GM21526 (cell line): ENCODE measurements around the gene SARS1.
"Not testable (repeated sequence)": the region's sequence is repeated elsewhere in the genome, so short reads cannot be mapped to it uniquely, and the experiment has no call there.

ENCODE experiments used
- ATAC-seq: cut with Tn5 transposase; IDR thresholded peaks from one replicate; pipeline ENCODE4 v1.9.1; 2021; ENCODE audit warnings: moderate library complexity; ENCODE audit not compliant: unreplicated experiment, low FRiP score

The SARS1 gene

DNA sequence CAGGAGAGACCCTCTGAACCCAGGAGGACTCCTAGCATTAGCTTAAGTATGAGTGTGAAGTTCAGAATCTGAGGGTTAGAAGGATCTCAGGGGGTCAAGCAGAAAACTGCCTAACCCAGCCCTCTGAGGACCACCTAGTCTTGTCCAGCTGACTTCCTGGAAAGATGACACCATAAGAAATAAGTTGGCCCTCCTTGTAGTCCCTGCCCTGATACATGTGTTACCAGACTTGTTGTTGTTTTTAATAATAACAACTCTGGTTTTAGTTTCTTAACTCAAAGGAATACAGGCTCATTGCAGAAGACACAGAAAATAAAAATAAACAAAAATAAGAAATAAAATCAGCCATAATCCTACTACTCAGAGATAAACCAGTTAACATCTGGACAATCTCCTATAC, 21.8 kb upstream of the SARS1 start:
- no peak for ATAC-seq

DNA sequence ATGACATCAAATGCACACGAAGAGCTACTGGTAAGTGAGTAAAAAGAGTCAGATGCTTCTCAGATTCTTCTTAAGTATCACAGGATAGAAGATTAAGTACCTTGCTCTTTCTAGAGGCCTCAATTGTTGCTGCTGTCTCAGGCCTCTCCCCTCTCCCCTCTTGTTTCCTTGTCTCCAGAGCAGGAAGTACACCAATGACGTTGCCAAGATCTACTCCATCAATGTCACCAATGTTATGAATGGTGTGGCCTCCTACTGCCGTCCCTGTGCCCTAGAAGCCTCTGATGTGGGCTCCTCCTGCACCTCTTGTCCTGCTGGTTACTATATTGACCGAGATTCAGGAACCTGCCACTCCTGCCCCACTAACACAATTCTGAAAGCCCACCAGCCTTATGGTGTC, 21.3 kb upstream of the SARS1 start:
- ATAC-seq = no peak

DNA sequence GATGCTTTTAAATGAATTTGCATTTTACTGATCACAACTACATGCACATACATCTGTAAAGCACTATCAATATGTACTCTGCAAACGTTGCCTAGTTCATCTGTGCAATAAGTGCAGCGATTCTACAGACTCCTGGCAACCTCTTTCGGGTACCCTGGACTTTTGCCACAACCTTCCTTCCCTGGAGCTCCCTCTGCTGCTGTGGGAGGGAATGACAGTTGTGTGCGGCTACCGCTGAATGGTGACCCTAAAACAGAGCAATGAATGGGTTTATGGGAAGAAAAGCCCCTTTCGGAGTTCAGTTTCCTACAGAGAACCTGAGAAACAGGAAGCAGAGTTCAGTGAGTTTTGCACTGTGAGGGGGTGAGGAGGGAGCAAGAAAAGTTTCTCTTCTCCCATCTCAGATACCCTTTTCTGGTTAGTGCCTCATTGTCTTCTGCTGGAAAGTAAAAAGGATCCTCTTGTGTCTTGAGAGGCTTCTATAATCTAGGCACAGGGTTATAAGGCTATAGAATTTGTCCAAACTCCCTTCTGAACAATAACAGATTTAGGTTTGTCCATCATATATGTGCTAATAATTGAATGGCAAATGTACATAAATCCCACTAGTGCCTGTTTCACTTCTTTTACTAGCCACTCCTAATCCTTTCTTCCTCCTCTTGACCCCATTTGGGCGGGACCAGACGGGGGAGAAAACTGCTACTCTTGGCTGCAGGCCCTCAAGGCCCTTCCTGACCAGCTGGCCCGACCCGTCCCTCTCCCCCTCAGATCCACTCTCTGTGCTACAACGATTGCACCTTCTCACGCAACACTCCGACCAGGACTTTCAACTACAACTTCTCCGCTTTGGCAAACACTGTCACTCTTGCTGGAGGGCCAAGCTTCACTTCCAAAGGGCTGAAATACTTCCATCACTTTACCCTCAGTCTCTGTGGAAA, 19.8 kb upstream of the SARS1 start:
- ATAC-seq = peak; percentile 49

DNA sequence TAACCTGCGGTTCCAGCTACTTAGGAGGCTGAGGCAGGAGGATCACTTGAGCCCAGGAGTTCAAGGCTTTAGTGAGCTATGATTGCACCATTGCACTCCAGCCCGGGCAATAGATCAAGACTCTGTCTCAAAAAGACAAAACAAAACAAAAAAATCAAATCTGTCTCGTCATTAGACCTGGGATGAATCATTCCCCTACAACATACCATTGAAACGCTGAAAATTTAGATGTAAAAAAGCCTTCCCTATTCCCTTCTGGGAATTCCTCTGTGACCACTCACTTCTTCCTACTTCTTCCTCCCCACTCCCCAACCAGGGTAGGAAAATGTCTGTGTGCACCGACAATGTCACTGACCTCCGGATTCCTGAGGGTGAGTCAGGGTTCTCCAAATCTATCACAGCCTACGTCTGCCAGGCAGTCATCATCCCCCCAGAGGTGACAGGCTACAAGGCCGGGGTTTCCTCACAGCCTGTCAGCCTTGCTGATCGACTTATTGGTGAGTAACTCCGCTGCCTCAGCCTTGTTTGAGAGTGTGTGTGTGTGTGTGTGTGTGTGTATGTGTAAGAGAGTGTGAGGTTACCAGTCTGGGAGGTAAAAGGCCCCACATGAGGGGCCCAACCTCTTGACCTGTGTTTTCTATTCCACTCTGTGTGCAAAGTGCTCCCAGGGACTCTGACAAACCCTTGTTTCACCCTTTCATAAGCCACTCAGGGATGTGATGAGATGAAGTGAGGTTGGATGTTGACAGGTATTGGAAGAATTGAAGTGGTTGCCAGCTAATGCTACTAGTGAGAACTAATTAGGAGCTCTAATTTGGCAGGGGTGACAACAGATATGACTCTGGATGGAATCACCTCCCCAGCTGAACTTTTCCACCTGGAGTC, 16.3 kb upstream of the SARS1 start:
- ATAC-seq = no peak

DNA sequence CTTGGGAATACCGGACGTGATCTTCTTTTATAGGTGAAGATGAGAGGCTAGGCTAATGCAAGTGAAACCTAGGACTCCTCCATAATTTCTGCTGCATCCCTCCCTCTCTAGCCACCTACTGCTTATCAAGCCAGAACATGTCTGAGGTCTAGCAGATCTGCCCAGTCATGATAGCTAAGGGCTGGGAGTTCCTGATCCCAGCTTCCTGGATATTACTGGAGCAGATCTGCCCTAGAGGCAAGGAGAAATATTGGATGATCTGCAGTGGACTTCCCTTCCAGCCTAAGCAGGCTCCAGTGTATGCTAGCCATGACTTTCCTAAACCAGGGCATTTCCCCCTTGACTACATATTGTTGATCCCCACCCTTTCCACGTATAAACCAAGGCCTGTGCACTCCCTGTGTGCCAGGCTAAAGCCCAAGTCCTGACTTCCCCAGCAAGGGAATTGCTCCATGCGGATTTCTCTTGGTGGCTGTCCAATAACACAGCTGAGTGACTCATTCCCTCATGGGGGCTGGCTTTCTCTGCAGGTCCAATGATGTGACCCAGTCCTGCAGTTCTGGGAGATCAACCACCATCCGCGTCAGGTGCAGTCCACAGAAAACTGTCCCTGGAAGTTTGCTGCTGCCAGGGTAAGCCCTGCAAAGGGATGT, 15.5 kb upstream of the SARS1 start:
- ATAC-seq = no peak

DNA sequence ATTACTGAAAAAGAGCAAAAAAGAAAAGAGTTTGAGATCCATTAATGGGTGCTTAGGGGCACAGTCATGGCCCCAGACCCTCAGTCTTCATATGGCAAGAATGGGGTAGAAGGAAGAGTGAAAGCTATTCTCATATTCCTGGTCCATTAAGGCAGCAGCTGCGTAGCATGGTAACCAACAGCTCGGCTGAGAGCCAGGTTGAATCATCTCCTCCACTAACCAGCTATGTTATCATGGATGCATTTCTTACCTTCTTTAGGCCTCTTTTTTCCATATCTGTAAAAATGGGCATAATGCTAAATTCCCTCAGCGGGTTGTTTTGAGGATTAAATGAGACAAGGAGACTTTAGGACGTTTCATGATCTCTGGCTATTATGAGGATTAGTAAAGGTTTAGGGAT, 15.0 kb upstream of the SARS1 start:
- no peak for ATAC-seq

DNA sequence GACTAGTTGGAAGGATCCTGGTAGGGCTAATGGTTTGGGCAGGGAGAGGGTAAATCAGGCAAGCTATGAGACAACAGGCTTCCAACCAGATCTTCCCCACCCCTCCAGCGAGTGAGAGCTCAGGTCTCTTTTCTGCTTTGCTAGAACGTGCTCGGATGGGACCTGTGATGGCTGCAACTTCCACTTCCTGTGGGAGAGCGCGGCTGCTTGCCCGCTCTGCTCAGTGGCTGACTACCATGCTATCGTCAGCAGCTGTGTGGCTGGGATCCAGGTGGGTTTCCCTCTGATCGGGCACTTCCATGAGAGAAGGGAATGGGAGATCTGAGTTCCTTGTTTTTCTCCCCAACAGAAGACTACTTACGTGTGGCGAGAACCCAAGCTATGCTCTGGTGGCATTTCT, 14.0 kb upstream of the SARS1 start:
- no peak for ATAC-seq

DNA sequence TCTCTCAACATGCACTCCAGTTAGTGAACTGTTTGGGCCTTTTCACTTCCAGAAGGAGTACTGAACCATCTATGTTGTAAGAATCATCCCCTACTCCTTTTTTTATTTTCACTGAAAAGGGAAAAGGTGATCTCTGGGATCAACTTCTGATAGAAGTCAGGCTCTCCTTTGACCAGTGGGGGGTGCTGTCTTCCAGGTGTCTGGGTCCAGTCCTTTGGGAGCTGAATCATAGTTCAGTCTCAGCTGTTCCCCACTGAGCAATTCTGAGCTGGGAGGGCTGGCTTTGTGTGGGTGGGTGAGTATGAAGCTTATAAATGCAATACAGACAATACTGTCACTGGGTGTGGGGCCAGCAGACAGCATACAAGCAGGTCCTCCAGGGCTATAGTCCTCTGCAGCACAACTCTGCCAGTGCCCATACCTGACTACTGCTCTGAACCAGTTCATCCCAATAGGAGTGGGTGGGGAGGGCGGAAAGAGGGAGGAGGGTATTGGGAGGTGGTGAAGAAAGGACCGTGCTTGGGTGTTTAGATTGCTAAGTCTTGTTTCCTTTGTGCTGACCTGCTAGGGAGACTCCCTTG, 12.5 kb upstream of the SARS1 start:
- ATAC-seq = no peak

DNA sequence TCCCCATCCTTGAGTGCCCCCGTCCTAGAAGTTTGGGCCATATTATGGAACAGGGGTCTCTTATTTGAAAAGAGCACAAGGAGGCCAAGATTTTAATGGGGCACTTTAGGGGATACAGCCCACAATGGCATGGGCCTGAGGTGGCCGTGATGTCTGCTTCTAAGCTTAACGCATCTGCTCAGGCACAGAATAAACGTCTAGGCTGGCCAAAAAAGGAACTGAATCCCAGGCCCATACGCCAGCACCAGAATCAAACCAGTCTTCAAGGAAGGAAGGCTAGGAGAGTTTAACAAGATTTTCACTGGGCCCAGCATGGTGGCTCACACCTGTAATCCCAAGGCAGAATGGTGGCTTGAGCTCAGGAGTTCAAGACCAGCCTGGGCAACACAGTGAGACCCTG, 9.2 kb upstream of the SARS1 start:
- no peak for ATAC-seq

DNA sequence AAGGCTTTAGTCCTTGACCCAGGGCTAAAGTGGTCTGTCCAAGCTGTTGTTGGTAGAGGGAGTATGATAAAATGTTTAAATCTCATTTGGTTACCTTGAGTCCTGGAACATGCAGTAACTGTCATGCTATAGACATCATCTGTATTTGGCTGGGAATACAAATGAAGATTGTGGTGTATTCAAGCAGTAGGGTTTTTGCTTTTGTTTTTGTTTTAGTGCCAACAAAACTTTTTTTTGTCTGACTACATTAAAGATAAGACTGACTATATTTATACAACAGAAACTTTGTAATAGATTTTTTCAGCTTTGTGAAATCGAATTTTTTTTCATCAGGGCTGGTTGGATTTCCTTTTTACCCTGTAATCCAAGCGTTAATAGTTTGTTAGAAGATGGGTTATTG, 7.4 kb upstream of the SARS1 start:
- ATAC-seq = no peak

DNA sequence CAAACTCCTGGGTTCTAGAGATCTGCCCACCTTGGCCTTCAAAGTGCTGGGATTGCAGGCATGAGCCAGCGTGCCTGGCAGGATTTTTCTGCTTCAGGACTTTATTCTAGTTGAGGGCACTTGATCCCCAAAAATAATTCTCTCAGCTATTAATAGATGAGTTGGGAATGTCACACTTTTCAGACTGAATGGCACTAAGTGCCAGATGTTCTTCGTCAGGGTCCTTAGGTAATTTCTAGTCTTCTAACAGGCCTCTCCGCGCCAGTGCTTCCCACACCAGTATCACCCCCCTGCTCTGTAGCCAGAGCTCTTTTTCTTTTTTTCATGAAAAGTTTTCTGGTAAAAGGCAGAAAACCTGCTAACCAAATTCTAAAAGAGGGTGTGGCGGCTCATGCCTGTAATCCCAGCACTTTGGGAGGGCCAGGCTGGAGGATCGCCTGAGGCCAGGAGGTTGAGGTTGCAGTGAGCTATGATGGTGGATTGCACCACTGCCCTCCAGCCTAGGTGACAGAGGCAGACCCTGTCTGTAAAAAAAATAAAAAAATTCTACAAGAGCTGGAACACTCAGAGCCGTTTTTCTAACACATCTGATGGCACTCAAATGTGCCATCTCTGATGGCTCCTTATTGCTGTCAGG, 6.1 kb upstream of the SARS1 start:
- no peak for ATAC-seq

DNA sequence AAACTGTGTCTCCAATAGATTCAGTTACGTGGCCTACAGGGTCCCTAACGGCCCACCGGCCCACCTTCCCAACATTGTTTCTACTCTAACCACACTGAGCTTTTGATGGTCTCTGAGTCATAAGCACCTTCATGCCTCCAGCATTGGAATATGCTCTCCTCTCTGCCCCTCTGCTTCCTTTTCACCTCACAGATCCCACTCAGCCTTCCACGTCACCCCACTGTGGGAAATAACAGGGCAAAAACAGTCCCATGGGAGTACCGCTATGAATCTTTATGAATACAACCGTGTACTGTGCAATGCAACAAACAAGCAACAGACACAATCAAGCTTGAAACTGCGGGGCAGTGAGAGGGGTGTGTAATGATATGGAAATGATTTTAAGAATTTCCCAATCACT, 5.3 kb upstream of the SARS1 start:
- no peak for ATAC-seq

DNA sequence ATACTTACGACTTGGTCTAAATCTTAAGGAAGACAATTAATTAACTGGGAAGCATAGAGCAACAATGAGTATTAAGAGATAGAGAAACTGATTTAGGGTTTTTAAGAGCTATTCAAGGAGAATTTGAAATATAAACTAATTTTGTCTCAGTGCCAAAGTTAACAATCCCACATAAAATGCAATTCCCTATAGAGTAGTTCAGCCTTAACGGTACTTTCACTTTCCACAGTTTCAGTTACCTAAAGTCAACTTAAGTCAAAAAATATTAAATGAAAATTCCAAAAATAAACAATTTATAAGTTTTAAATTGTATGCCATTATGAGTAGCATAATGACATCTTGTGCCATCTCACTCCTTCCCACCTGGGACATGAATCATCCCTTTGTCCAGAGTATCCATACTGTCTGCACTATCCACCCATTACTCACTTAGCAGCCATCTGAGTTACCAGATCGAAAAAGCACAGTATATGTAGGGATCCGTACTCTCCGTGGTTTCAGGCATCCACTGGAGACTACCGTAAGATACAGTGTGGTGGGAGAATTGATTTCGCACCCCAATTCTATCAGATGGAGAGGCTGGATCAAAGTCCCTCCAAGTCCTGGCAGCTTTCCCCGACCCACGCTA, 4.8 kb upstream of the SARS1 start:
- ATAC-seq = no peak

DNA sequence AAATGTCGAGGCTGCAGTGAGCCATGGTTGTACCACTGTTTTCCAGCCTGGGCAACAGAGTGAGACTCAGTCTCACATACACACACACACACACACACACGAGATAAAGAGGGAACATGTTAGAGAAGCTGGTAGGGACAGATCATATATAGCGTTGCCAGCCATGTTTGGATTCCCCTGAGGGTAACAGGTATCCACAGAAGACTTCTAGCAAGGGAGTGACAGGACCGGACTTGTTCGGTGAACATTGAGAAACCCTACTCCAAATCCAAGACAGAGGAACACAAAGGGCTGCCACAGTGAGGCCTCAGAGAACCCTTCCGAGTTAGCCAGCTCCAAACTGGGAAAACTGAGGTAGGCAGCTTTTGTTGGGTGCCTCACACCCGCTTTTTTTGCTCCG, 3.7 kb upstream of the SARS1 start:
- ATAC-seq = no peak

DNA sequence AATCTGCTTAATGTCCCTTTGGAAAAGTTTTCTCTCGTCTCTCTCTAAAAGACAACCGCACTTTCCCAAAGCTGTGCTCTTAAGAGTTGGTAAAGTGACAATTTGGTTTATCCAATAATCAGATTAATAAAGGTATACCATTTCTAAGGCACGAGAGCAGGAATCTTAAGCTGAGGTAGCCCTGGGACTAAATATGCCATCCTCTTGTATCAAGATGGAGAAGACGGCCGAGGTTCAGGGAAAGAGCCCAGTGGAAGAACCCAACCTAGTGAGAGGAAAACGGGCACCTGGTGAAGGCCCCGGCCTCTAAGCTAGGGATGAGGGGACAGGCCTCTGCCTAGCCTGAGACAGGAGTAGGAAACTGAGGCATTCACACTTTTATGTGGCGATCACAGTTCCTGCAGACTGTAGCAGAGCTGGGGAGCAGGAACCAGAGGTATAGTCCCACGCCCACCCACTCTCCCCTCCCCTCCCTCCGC, 334 bp upstream of the SARS1 start:
- no peak for ATAC-seq

DNA sequence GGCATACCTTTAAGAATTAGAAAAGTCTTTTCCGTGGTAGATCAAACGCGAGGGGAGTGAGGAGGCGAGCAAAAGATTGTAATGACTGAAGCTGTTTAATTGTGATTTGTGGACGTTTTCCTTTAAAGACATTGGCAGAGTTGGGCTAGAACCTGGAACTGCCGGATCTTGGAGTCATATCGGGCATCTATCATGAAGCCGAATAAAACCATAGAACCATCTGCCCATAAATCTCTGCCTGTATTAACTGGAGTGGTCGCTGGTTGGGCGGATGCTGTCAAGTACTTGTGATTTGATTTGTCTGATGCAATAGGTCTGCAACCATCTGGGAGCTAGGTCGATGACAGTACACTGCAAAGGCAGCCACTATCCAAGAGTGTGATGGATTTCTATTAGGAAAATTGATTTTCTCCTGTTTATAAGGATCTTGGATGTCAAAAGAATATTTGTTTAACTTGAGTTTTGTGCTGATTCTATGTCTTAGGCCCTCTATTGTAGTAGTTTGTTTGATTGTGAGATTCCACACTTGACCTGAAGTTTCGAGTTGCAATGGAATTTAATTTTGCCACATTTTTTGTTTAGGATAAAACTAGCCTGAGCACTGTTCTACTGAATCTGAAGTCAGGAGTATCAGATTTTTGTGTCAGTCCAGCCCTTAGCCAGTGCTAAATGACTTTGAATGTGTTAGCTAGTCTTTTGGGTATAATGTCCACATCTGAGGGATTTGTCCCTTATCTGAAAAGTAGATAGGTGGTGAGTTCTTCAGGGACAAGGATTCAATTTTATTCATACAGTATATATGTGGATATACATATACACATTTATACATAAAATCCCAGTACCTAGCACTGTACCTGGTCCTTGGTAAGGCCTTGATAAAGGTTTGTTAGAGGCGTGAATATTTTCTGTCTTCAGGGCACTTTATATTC, 1.2 kb downstream of the SARS1 start:
- ATAC-seq = no peak

DNA sequence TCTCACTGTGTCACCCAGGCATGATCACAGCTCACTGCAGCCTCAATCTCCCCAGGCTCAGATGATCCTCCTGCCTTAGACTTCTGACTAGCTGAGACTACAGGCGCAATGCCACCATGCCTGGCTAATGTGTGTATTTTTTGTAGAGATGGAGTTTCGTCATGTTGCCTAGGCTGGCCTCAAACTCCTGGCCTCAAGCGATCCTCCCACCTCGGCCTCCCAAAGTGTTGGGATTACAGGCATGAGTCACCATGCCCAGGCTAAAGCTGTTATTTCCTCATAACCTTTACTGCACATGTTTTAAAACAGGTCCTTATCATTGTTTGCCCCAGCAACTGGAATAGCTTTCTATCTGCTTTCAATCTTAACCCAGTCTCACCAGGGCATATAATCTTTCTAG, 2.9 kb downstream of the SARS1 start:
- ATAC-seq = no peak

DNA sequence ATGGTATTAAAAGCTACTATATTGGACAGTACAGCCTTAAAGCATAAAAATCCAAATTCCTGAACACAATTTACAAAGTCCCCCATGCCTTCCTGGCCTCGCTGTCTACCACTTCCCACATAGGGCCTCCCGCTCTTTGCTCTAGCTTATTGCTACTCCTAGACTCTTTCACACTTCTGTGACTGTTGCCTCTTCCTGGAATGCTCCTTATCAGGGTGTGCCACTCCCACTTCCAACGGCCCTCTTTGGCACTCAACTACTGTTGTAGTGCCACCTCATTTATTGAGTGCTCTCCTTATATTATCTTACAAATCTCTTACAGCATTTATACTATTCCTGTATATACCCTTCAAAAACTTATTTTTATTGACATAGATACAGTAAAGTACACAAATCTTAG, 4.8 kb downstream of the SARS1 start:
- ATAC-seq = no peak

DNA sequence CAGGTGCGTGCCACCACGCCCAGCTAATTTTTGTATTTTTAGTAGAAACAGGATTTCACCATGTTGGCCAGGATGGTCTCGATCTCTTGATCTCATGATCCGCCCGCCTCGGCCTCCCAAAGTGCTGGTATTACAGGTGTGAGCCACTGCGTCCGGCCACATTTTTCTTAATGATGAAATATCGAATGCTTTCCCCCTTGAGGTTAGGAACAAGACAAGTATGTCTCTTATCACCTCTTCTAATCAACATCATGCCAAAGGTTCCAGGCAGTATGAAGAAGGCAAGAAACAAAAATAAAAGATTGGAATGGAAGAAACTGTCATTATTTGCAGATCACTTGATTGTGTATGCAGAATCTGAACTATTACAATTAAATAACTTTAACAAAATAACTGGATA, 7.5 kb downstream of the SARS1 start:
- not testable (repeated sequence) for ATAC-seq
